C4-2B (cell line): Measurements from ENCODE around the gene NEDD4L.

ENCODE experiments used
- H3K27ac ChIP-seq: fragments of 450-650 bp; 2 replicates; pipeline ENCODE4 v1.5.1; 2017
- ZFX ChIP-seq: fragments of 450-650 bp; IDR thresholded peaks from 2 replicates; pipeline ENCODE4 v1.6.1; 2017
- TF ChIP-seq, protein P1 (sequence below): fragments of 450-650 bp; conservative IDR thresholded peaks from 2 replicates; pipeline ENCODE4 v1.5.1; 2017; ENCODE audit warnings: mild to moderate bottlenecking

NEDD4L gene

GRCh38 chr18:58297198-58297597 lies 253.2 kb downstream of the NEDD4L start:
- no peak for TF ChIP-seq ZFX
- TF ChIP-seq, protein P1, sequence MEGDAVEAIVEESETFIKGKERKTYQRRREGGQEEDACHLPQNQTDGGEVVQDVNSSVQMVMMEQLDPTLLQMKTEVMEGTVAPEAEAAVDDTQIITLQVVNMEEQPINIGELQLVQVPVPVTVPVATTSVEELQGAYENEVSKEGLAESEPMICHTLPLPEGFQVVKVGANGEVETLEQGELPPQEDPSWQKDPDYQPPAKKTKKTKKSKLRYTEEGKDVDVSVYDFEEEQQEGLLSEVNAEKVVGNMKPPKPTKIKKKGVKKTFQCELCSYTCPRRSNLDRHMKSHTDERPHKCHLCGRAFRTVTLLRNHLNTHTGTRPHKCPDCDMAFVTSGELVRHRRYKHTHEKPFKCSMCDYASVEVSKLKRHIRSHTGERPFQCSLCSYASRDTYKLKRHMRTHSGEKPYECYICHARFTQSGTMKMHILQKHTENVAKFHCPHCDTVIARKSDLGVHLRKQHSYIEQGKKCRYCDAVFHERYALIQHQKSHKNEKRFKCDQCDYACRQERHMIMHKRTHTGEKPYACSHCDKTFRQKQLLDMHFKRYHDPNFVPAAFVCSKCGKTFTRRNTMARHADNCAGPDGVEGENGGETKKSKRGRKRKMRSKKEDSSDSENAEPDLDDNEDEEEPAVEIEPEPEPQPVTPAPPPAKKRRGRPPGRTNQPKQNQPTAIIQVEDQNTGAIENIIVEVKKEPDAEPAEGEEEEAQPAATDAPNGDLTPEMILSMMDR = no peak
- H3K27ac ChIP-seq = no peak overlapping the region

GRCh38 chr18:58298251-58299134 lies 254.5 kb downstream of the NEDD4L start:
- TF ChIP-seq, protein P1 = no peak
- no peak for TF ChIP-seq ZFX
- H3K27ac ChIP-seq = no peak overlapping the region; the same call in 1 of the 2 replicates

DNA sequence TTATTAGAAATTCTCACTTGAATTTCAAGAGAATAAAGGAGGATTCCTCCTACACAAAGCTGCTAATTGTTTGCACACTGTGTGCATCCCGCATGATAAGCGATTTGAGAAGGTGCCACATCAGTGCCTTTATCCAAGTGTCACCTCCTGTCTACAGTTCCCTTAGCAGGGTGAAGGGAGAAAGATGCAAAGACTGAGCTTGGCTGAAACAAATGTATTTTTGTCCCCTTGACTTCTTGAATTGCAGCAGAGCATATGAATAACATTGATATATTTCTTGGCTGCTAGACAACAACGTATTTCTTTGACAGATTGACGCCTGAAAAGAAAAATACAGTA lies 255.1 kb downstream of the NEDD4L start:
- TF ChIP-seq, protein P1 = no peak
- no peak for TF ChIP-seq ZFX
- no peak overlapping the region; the same call in 1 of the 2 replicates for H3K27ac ChIP-seq

DNA sequence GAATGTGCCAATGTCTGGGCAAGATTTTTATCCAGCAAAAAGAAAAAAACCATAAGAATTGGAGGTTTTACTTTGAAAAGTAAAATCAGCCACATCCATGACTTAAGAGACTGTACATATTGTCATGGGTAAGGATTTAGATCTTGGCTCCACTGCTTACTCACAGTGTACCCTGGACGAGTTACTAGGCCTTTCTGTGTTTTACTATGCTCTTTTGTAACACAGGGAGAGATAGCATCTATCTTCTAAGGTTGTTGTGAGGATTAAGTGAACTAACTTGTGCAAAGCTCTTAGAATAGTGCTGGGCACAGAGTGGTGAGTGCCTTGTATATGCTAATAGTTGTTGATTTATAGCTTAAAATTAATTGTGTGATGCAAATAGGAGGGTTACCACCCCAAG lies 255.9 kb downstream of the NEDD4L start:
- TF ChIP-seq, protein P1 = no peak
- TF ChIP-seq ZFX = no peak
- H3K27ac ChIP-seq = peak overlapping the region; percentile 36; the same call in 1 of the 2 replicates

- H3K27ac ChIP-seq = peak overlapping the region; percentile 36; the same call in 1 of the 2 replicates
- TF ChIP-seq, protein P1 = no peak
- no peak for TF ChIP-seq ZFX
These were observed 256.8 kb downstream of the NEDD4L start for GRCh38 chr18:58300867-58301266.

DNA sequence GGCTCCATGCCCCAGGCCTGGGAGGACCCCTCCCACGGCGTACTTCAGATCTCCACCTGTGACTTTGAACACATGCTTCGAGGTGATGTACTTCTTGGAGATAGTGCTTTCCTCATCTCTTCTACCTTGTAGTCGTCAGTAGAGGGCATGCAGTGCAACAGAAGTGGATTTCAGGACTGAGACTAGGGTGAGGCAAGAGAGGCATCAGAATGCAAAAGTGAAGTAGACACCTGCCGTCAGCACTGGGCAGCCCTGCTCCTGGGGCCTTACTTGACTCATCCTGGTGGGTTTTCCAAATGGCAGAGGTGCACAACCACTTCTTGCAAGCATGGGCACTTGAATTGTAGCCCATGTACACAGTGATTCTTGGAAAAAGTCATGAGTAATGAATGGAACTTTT lies 258.8 kb downstream of the NEDD4L start:
- TF ChIP-seq, protein P1 = no peak
- no peak for TF ChIP-seq ZFX
- H3K27ac ChIP-seq = no peak overlapping the region

- TF ChIP-seq, protein P1 = no peak
- TF ChIP-seq ZFX = no peak
- no peak overlapping the region for H3K27ac ChIP-seq
These were observed 259.3 kb downstream of the NEDD4L start for GRCh38 chr18:58303363-58303762.
